ENCODE measurements around the gene VN1R4. TPM values are rescaled to one million over a fixed set of nuclear protein-coding genes. Genes with fewer than 3 reads are reported as not detected.

Gene VN1R4, protein sequence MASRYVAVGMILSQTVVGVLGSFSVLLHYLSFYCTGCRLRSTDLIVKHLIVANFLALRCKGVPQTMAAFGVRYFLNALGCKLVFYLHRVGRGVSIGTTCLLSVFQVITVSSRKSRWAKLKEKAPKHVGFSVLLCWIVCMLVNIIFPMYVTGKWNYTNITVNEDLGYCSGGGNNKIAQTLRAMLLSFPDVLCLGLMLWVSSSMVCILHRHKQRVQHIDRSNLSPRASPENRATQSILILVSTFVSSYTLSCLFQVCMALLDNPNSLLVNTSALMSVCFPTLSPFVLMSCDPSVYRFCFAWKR
- not detected in 5 replicates for total RNA-seq (2022; extraction: Qiagen RNA extraction)

DNA sequence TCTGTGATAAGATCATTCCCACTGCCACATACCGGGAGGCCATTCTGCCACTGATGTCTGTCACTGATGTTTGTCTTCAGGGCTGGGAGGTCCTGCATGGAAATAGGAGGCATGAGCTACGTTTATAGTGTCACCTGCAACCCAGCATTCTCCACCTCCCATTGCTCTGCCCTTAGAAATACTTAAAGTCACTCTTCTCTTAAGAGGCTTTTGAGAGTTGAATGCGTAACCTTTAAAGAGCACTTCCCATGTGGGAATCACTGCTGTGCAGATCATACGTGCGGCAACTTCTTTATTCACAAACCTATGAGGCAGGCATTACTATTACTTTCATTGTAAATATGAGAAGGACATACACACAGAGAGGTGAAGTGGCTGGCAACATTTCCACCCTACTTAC, at the start of gene VN1R4:
TSS of gene VN1R4 (minus strand) at position 101 of the 400 bp plus-strand sequence. CDS start at position 43, 58 bp downstream.

DNA sequence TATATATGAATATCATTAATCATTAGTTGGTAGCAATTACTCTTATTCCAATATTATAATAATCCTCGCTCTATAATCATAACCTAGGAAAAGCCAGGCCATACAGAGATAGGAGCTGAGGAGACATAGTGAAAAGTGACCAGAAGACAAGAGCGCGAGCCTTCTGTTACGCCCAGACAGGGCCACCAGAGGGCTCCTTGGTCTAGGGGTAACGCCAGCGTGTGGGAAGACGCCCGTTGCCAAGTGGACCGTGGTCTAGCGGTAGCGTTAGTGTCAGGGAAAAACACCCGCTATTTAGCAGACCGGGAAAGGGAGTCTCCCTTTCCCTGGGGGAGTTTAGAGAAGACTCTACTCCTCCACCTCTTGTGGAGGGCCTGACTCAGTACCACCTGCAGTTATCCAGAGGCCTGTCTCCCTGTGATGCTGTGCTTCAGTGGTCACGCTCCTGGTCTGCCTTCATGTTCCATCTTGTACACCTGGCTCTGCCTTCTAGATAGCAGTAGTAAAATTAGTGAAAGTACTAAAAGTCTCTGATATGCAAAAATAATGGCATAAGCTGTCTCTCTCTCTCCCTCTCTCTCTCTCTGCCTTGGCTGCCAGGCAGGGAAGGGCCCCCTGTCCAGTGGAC, 9.7 kb downstream of the VN1R4 start, which contains the start of gene VN1R2:
TSS of gene VN1R2 (plus strand) at position 578 of the 628 bp plus-strand sequence. CDS start 84 bp downstream, outside the sequence.

DNA sequence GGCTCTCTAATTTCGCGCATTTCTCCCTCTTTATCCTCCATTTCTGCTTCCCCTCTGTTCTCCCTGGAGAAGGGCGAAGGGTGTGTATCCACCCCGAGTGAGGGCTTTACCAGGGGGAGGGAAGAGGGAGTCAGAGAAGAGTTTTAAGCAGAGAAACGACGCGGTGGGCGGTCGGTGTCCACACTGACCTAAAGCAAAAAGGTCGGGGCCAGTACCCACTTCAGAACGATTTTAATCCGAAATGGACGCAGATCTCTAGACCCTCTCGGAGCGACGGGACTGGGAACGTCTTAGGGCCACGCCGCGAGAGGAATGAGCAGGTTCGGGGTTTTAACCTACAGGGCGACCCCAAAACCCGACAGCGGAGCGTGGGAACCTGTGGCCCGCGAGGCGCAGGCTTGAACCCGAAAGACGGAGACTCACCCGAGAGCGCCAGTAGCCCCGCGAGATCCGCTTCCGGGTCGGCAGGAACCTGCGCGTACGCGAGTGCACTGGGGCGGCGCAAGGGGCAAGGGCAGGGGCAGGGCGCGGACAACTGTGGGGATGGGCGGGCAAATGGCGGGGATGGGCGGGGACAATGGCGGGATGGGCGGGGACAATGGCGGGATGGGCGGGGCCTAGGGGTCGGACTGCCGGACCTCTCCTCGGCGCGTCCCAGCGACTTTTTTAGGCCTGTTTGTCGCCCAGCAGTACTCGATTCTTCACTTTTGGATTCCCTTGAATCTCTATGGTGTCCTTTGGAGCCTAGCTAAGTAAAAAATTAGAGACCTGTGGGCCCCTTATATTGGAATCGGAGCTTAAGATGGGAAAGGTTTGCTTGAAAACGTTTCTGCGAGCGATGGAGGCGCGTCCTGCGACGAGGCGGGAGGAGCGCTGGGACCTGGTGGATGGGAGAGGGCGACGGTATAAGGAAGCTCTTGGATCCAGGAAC, 12.8 kb downstream of the VN1R4 start, which contains the start of gene ZNF677:
TSS of gene ZNF677 (minus strand) at position 463 of the 931 bp plus-strand sequence. CDS start 3,323 bp downstream, outside the sequence.

Other genes starting within 250 kb of the VN1R4 start
- gene ERVV-2, start 223.0 kb downstream of the VN1R4 start, total RNA-seq (2022; extraction: Qiagen RNA extraction): not detected in 5 replicates
- gene ZNF160, start 164.3 kb downstream of the VN1R4 start, total RNA-seq (2022; extraction: Qiagen RNA extraction): 6.6 to 9.2 TPM (median 6.9 TPM) in 5 replicates
- not detected in 5 replicates for gene ZNF415, start 134.8 kb downstream of the VN1R4 start, total RNA-seq (2022; extraction: Qiagen RNA extraction)
- gene ZNF347, start 108.7 kb downstream of the VN1R4 start, total RNA-seq (2022; extraction: Qiagen RNA extraction): not detected in 5 replicates
- not detected in 5 replicates for gene ZNF665, start 74.4 kb downstream of the VN1R4 start, total RNA-seq (2022; extraction: Qiagen RNA extraction)
- gene ZNF677, start 12.8 kb downstream of the VN1R4 start, total RNA-seq (2022; extraction: Qiagen RNA extraction): not detected in 5 replicates
- gene VN1R2, start 9.4 kb downstream of the VN1R4 start, total RNA-seq (2022; extraction: Qiagen RNA extraction): not detected in 5 replicates
- 2.6 to 4.4 TPM (median 3.4 TPM) in 5 replicates for gene ZNF845, start 66.0 kb upstream of the VN1R4 start, total RNA-seq (2022; extraction: Qiagen RNA extraction)
- 0.14 to 0.43 TPM (median 0.22 TPM) in 5 replicates for gene ZNF525, start 98.0 kb upstream of the VN1R4 start, total RNA-seq (2022; extraction: Qiagen RNA extraction)
- 3.2 to 5.7 TPM (median 3.5 TPM) in 5 replicates for gene ZNF765, start 127.4 kb upstream of the VN1R4 start, total RNA-seq (2022; extraction: Qiagen RNA extraction)
- gene ZNF761, start 164.3 kb upstream of the VN1R4 start, total RNA-seq (2022; extraction: Qiagen RNA extraction): 6.8 to 7.8 TPM (median 6.9 TPM) in 5 replicates
- gene ZNF813, start 200.0 kb upstream of the VN1R4 start, total RNA-seq (2022; extraction: Qiagen RNA extraction): 0.16 to 0.32 TPM (median 0.19 TPM) in 5 replicates